VCaP (cell line): ENCODE data around the gene HECTD3.

ENCODE experiments used
- H3K27ac ChIP-seq: fragments of 450-650 bp; 2 replicates; pipeline ENCODE4 v1.5.1; 2017
- TF ChIP-seq, protein P1 (sequence below): fragments of 450-650 bp; conservative IDR thresholded peaks from 2 replicates; pipeline ENCODE4 v1.5.1; 2017; ENCODE audit warnings: mild to moderate bottlenecking, moderate library complexity

HECTD3 gene

DNA sequence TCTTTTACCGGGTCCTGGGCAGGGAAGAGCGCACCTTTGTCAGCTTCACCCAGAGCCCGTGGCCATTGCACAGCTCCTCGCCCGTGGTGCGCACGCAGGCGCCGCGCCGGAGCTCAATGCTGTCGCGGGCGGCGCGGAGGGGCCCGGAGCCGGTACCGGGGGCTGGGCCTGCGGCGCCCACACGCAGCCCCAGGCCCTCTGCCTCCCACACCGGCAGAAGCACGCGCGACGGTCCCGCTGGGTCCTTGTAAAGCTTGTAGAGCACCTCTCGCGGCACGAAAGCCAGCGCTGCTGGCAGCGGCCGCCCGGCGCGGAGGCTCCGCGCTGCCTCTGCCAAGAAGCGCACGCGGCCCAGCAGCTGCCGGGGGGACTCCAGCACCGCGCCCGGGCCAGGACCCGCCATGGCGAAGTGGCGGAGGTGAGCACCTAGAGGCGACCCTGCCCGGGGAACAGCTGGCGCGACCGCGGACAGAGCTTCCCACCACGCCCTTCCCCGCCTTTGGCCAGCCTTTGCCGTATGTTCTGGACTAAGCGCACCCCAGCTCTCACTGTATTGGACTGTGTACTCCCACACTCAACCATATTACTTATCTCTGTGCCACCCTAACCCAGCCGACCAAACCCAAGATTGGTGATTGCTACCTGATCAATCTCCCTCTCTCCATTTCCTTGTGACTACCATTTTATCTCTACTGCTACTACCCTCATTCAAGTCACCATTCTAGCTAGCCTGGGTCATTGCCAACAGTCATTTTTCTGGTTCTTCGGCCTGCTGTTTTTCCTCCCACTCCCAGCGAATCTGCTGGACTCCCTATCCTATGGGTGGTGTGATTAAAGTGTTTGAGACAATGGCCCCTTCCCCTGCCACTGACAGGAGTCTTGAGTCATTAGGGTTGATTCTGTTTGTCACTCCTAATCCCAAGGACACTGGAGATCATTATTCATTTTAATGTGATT lies at the start of gene HECTD3:
TSS of gene HECTD3 (minus strand) at position 470 of the 957 bp plus-strand sequence. CDS start at position 403, 67 bp downstream.
- TF ChIP-seq, protein P1, sequence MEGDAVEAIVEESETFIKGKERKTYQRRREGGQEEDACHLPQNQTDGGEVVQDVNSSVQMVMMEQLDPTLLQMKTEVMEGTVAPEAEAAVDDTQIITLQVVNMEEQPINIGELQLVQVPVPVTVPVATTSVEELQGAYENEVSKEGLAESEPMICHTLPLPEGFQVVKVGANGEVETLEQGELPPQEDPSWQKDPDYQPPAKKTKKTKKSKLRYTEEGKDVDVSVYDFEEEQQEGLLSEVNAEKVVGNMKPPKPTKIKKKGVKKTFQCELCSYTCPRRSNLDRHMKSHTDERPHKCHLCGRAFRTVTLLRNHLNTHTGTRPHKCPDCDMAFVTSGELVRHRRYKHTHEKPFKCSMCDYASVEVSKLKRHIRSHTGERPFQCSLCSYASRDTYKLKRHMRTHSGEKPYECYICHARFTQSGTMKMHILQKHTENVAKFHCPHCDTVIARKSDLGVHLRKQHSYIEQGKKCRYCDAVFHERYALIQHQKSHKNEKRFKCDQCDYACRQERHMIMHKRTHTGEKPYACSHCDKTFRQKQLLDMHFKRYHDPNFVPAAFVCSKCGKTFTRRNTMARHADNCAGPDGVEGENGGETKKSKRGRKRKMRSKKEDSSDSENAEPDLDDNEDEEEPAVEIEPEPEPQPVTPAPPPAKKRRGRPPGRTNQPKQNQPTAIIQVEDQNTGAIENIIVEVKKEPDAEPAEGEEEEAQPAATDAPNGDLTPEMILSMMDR: no peak
- H3K27ac ChIP-seq: peak within 1 kb of the TSS; percentile 69

DNA sequence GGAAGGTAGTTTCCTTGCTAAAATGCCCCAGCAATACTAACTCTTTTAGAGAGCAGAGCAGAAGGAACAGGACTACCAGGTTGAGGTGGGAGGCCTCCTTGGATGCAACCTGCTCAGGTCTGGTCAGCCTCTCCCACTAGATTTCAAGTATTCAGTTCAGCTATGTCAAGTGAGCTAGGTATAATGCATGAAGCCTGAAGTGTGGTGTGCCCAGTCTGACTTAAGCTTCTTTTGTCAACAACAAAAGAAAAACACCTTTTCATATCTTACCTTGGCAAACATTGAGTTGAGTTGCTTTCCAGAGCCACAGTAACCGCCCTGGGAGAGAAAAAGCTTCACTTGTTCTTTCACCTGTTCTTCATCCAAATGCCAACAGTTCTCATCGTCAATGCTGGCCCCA lies 48.7 kb upstream of the HECTD3 start:
- H3K27ac ChIP-seq: no peak overlapping the region
- TF ChIP-seq, protein P1: no peak

DNA sequence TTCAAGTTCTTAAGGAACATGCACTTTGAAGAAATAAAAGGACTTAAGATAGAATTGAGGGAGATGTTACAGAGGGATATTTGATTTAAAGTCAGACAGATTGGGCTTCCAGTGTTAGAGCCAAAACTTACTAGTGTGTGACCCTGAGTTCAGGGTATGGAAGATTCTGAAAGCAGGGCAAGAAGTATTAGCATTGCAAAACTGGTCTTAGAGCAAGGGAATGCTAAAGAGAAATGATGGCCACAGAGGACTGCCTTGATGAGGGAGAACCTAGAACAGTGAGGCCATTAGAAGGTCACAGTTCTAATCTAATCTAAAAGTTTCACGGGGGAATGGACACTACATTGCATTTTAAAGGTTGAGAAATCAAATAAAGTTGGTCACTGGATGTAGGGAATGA lies 46.4 kb upstream of the HECTD3 start:
- no peak overlapping the region for H3K27ac ChIP-seq
- TF ChIP-seq, protein P1: no peak

DNA sequence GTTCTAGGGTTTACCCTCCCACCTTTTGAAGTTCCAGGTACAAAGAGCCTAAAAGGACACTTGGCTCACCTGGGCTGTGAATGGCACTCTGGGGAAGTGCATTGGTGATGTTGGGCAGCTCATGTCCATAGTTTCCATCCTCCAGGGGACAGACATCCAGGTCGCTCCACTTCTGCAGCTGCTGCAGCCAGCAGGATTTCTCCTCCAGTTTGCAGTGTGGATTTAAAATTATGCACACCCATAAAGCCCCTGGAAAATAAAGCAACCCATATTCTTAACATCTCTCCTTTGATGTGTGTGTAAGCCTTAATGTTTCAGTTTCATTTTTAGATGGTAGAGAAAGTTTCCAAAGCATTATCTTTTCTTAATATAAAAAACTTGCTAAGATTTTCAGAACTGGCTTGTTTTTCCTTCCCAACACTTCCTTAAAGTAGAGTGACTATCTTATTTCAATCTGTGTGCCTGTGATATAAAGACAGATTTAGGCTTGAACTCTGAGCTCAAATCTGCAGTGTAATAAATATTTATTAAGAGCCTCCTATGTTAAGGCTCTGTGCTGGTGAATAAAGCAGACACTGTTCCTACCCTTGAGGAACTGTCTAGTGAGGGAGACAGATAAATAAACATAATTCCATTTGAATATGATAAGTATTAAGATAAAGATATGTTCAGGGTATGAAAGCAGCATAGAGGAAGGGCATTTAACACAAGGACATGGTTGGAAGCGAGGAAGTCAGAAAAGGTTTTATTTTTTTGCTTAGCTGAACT lies 40.1 kb upstream of the HECTD3 start:
- TF ChIP-seq, protein P1: no peak
- H3K27ac ChIP-seq: peak overlapping the region; percentile 15; the same call in 1 of the 2 replicates

DNA sequence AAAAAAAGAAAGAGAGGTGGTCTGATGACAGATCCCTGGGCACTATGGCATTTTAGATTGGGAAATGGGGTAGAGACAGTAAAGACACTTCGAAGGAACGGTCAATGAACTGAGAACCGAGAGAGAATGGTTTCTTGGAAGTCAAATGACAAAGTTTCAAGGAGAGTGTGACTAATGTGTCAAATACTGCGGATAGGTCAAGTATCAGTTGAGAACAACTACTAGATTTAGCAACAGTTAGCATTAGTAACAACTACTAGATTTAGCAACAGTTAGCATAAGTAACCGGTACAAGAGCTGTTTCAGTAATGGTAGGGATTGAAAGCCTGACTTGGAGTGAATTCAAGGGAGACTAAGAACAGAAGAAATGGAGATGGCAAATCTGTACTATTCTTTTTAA lies 35.9 kb upstream of the HECTD3 start:
- H3K27ac ChIP-seq: no peak overlapping the region
- TF ChIP-seq, protein P1: no peak

DNA sequence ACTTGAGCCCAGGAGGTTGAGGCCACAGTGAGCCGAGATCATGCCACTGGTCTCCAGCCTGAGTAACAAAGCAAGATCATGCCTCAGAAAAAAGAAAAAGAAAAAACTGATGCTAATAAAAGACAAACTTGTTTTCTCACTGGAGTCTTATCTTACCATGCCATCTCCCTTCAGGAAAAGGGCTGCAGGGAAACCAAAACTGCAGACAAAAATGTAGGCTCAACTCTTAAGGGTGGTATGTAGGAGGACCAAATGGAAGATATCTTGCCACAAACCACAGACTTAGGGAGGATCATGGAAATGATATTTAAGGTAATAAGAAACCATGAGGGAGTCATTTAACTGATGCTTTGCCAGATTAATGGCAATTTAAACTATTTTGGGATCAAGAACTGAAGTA lies 33.8 kb upstream of the HECTD3 start:
- TF ChIP-seq, protein P1: no peak
- no peak overlapping the region for H3K27ac ChIP-seq

DNA sequence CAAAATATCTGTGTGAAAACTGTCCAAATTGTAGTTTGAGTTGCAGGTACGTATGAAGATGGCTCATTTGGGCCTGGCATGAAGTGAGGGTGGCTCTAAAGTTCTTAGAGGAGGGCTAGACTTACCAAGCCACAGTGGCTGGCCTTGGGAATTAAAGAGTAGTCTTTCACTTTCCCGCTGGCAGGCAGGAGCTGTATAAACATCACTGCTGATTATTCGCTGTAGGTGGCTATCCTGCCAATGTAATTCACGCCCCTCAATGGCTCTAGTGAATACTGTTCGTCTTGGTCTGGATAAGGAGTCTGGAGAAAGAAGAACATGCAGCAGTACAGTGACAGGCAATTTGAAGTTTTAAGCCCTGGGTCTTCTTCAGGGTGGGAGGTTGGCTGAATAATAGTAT lies 32.0 kb upstream of the HECTD3 start:
- TF ChIP-seq, protein P1: no peak
- H3K27ac ChIP-seq: no peak overlapping the region
